Measurements from ENCODE around the gene EFCAB6. TPM values are rescaled to one million over a fixed set of nuclear protein-coding genes. Genes with fewer than 3 reads are reported as not detected.

Gene EFCAB6
- total RNA-seq, 2 experiments from 2014 or later, result 0.13 TPM; not detected in 1

GRCh38 chr22:43507235-43507634, 304.9 kb downstream of the EFCAB6 start:
- intact Hi-C loops (cut with micrococcal nuclease; ENCODE audit: unreplicated experiment), result no loop called here
- Histone ChIP-seq H3K9me3 (ENCODE audit: low read length) (no peaks in the 10 kb centered on the region), H3K36me3 (ENCODE audit: insufficient read depth, low read length) (no peaks in the 10 kb centered on the region), H3K4me1 (ENCODE audit: insufficient read depth, low read length, poor library complexity, severe bottlenecking) (no peaks in the 10 kb centered on the region), H4K20me1 (ENCODE audit: insufficient read depth, low read length) (no peaks in the 10 kb centered on the region), H3K4me3 (ENCODE audit: low read depth, low read length, poor library complexity, severe bottlenecking) (no peak overlapping the region), H3K4me2 (ENCODE audit: low read length) (no peak overlapping the region), H3K9me2 (ENCODE audit: insufficient read depth, low read length) (no peaks in the 10 kb centered on the region), H2AFZ (ENCODE audit: low read length) (no peak overlapping the region), H3K79me2 (ENCODE audit: insufficient read depth, low read depth, low read length) (no peaks in the 10 kb centered on the region), H3K27ac (ENCODE audit: low read depth, low read length, poor library complexity, severe bottlenecking) (no peak overlapping the region)
- ChIA-PET CTCF (ENCODE audit: unreplicated experiment) (no interaction called here), POLR2A (no interaction called here)
- no peak for DNase-seq (ENCODE audit: low spot score)
- BruUV-seq (replicated peaks), result no TSS peak
- TF ChIP-seq EZH2phosphoT487 (IDR thresholded peaks at IDR 0.05; ENCODE audit: borderline replicate concordance, low read depth, low read length) (no peak), CTCF (conservative IDR thresholded peaks at IDR 0.05; ENCODE audit: low read length) (no peak)

DNA sequence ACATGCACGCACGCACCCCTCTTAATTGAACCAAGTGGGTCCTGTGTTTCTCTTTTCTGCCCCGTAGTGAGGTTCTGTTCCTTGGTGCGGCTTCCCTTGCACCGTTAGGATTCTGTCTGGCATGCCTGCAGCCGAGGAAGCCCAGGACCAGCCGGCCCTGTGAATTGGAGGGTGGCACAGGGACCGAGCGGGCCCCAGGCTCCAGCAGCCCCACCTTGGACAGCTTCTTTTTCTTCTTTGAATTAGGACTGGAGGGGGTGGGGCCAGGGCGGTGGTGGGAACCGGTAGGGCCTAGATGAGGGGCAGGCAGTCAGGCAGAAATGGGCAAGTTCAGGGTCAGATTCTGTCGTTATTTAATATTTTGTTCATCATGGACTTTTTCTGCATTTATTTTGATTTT, 305.6 kb downstream of the EFCAB6 start:
- Histone ChIP-seq H3K79me2 (ENCODE audit: insufficient read depth, low read depth, low read length) (no peaks in the 10 kb centered on the region), H3K4me2 (ENCODE audit: low read length) (no peak overlapping the region), H3K9me2 (ENCODE audit: insufficient read depth, low read length) (no peaks in the 10 kb centered on the region), H3K27ac (ENCODE audit: low read depth, low read length, poor library complexity, severe bottlenecking) (no peak overlapping the region), H3K4me1 (ENCODE audit: insufficient read depth, low read length, poor library complexity, severe bottlenecking) (no peaks in the 10 kb centered on the region), H4K20me1 (ENCODE audit: insufficient read depth, low read length) (no peaks in the 10 kb centered on the region), H3K36me3 (ENCODE audit: insufficient read depth, low read length) (no peaks in the 10 kb centered on the region), H2AFZ (ENCODE audit: low read length) (no peak overlapping the region), H3K9me3 (ENCODE audit: low read length) (no peaks in the 10 kb centered on the region), H3K4me3 (ENCODE audit: low read depth, low read length, poor library complexity, severe bottlenecking) (no peak overlapping the region)
- BruUV-seq (replicated peaks), result no TSS peak
- ChIA-PET POLR2A (no interaction called here), CTCF (ENCODE audit: unreplicated experiment) (no interaction called here)
- intact Hi-C loops (cut with micrococcal nuclease; ENCODE audit: unreplicated experiment), result no loop called here
- TF ChIP-seq CTCF (conservative IDR thresholded peaks at IDR 0.05; ENCODE audit: low read length), result no peak
- TF ChIP-seq EZH2phosphoT487 (IDR thresholded peaks at IDR 0.05; ENCODE audit: borderline replicate concordance, low read depth, low read length), result no peak
- no peak for DNase-seq (ENCODE audit: low spot score)

- Histone ChIP-seq H2AFZ (ENCODE audit: low read length) (no peak overlapping the region), H3K4me2 (ENCODE audit: low read length) (no peak overlapping the region), H3K9me3 (ENCODE audit: low read length) (no peaks in the 10 kb centered on the region), H4K20me1 (ENCODE audit: insufficient read depth, low read length) (no peaks in the 10 kb centered on the region), H3K79me2 (ENCODE audit: insufficient read depth, low read depth, low read length) (no peaks in the 10 kb centered on the region), H3K27ac (ENCODE audit: low read depth, low read length, poor library complexity, severe bottlenecking) (no peak overlapping the region), H3K4me1 (ENCODE audit: insufficient read depth, low read length, poor library complexity, severe bottlenecking) (no peaks in the 10 kb centered on the region), H3K9me2 (ENCODE audit: insufficient read depth, low read length) (no peaks in the 10 kb centered on the region), H3K4me3 (ENCODE audit: low read depth, low read length, poor library complexity, severe bottlenecking) (no peak overlapping the region), H3K36me3 (ENCODE audit: insufficient read depth, low read length) (no peaks in the 10 kb centered on the region)
- intact Hi-C loops (cut with micrococcal nuclease; ENCODE audit: unreplicated experiment), result no loop called here
- no TSS peak for BruUV-seq (replicated peaks)
- ChIA-PET CTCF (ENCODE audit: unreplicated experiment) (no interaction called here), POLR2A (no interaction called here)
- DNase-seq (ENCODE audit: low spot score), result no peak
- no peak for TF ChIP-seq EZH2phosphoT487 (IDR thresholded peaks at IDR 0.05; ENCODE audit: borderline replicate concordance, low read depth, low read length)
- no peak for TF ChIP-seq CTCF (conservative IDR thresholded peaks at IDR 0.05; ENCODE audit: low read length)
Measured at GRCh38 chr22:43505896-43506295, 306.2 kb downstream of the EFCAB6 start.
